HG03460 (cell line): ENCODE results near the gene HES2.
"Not testable (repeated sequence)": the region's sequence is repeated elsewhere in the genome, so short reads cannot be mapped to it uniquely, and the experiment has no call there.

ENCODE experiments used
- ATAC-seq: cut with Tn5 transposase; IDR thresholded peaks from one replicate; pipeline ENCODE4 v1.9.1; 2021; ENCODE audit not compliant: unreplicated experiment

Gene HES2

DNA sequence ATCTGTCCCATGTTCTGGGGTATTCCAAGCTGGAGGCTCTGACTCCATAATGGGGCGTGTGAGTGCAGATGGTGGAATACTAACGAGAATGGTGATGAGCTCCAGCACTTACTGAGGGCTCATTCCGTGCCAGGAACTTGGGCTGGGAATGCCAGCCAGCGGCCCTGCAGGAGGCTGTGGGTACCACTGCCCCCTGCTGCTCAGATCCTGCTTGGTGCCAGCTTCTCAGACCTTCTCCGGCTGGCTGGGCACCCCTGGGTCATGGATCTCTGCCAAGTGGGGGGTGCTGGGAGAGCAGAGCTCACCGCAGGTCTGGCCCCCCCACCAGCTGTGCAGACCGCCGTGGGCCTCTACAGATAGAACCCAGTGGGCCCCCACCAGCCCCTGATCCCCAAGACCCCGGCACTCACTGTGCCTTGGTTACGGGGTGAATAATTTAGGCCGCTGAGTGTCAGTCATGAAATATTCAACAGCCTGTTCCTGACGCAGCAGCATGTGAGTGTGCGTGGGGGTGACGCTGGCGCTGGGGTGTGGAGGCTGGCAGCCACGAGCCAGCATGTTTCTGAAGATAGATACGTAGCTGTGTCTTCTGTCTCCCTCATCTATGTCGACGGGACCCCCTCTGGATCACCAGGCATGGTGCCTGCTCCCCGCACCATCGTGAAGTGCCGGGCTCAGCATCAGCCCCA is 17.4 kb upstream of the HES2 start:
- not testable (repeated sequence) for ATAC-seq

DNA sequence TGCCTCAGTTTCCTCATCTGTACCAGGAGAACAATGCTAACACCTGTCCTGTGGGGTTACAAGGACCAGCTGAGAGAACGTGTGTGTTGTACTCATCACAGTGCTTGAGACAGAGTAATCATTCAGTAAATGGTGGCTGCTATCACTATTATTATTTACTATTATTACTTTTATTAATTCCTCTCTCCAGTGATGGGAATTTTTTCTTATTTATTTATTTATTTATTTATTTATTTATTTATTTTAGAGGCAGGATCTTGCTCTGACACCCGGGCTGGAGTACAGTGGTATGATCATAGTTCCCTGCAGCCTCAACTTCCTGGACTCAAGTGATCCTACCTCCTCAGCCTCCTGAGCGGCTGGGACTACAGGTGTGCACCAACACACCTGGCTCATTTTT is 16.6 kb upstream of the HES2 start:
- ATAC-seq, result not testable (repeated sequence)

DNA sequence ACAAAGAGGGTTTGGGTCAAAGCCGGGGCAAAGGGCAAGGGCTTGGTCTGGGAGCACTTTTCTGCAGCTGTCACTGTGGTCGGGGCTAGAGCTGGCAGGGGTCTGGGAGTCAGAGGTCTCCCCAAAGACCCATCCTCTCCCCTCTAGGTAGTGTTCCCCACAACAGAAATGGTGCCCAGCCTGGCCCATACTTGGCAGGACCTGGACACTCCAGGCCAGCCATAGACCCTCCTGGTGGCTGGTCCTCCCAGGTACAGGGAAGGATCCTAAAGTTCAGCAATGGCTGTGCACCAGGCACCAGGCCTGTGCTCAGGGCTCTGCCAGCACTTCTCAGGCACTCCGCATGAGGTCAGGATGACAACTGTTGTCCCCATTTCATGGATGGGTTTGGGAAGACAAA is 15.8 kb upstream of the HES2 start:
- ATAC-seq, result no peak

DNA sequence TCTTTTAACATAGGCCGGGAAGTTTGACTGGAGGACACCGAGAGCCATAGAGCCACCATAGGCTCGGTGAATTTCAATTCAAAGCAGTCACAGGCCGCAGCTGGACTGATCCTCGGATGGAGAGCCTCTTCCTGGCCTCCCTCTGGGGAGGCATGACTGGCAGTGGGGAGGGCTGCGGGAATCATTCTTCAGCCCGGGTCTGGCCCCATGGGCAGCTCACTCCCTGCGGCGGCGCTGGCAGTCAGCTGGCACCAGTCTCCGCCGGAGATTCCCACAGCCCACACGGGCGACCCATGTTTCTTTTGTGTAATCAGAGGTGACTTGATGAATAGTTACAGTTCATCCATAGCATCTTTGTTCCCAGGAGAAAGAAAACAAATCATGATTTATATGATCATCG is 15.4 kb upstream of the HES2 start:
- no peak for ATAC-seq

DNA sequence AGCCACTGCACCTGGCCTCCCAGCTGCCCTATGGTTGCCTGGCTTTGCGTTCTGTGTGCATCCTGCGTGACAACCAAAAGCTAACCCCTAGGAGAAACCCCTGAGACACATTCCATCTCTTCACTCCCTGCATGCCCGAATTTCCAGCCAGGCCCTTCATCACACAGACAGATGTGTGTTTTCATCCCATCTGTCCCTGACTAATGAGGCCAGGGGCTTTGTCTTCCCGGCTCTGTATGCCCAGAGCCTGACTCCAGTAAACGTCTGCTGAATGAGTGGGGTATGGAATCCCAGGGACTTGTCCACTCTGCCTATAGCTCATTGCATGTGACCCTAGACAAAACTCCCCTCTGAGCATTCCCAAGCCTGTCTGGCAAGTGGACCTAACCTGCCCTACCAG is 14.5 kb upstream of the HES2 start:
- ATAC-seq, result no peak

DNA sequence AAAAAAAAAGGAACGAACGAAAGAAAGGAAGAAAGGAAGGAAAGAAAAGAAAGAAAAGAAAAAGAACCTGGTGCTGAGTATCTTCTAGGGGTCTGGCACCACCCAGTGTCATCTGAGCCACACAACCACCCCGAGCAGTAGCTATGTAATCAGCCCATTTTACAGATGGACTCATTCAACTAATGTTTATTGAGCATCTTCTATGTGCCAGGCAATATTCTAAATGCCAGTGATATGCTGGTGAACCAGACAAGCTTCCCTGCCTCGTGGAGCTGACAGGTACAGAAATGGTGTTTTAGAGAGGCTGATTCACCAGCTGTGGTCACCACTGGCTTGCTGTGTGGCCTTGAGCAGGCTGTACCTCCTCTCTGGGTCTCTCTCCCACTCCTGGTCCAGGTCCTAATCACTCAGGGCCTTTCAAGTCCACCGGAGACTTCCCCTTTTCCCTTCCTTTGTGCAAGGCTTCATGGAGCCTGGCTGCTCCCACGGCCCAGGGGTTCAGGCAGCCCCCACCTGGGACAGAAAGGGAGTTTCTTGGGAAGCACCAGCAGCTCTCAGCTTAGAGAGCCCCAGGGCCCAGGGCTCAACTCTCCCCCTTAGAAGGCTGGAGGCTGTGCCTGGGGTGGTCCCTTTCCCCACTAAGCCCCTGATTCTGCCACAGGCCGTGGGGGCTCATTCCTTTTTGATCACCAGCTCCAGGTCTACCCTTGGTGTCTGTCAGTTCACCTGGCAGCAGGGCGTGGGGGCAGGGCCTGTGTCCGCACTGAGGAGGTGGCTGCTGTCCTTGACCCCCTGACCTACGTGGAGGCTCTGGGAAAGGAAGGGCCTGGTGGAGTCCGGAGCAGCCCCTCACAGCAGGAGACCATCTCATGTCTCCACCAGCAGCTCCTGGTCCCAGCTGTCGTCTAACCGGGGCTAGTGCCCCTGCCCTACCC is 12.2 kb upstream of the HES2 start:
- ATAC-seq, result not testable (repeated sequence)

DNA sequence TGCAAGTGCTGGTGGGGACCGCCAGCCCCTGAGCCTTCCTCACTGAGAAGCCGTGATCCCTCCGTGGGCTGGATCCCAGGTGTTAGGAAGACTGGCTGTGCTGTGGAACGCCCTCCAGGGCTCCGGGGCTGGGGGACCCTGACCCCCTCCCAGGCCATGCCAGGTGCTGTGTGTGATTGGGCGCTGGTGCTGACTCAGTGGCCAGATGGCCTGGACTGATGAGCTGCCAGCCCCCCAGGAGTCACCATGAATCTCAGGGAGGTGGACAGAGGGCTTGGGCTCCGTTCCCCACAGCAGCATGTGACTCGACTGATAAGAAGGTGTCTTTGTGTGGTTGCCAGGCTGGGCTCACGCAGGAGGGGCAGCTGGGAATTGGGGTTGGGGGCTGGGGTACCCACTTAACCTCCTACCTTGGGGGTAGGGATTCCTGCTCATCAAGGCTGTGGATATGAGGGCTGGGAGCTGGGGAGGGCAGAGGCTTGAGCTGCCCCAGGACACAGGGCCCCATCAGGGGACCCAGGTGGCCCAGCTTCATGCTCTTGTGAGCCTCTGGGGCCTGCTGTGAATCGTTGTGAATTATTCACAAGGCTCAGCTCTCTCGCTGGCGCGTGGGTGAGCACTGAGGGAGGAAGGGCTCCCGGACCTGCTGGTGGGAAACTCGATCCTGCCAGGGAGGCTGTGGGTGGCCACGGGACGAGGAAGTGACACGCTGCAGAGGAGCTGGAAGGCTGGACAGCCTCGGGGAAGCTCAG is 10.1 kb upstream of the HES2 start:
- not testable (repeated sequence) for ATAC-seq

DNA sequence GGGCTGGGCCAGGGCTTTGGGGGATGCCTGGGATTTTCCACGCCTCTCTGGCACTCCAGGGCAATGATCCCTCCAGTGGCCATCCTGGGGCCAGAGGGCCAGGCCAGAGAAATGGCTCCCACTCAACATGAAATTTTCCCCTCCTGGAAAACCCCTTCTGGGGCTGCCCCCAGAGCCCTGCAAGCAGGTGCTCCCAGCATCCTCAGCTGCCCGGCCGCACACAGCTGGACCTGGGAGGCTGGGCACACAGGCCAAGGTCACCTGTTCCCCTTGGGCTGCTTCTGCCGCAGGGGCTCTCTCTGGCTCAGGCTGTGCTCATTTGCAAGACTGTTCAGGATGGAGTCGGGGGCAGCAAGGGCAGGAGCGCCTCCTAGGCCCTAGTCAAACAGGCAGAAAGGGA is 8.7 kb upstream of the HES2 start:
- ATAC-seq, result not testable (repeated sequence)

DNA sequence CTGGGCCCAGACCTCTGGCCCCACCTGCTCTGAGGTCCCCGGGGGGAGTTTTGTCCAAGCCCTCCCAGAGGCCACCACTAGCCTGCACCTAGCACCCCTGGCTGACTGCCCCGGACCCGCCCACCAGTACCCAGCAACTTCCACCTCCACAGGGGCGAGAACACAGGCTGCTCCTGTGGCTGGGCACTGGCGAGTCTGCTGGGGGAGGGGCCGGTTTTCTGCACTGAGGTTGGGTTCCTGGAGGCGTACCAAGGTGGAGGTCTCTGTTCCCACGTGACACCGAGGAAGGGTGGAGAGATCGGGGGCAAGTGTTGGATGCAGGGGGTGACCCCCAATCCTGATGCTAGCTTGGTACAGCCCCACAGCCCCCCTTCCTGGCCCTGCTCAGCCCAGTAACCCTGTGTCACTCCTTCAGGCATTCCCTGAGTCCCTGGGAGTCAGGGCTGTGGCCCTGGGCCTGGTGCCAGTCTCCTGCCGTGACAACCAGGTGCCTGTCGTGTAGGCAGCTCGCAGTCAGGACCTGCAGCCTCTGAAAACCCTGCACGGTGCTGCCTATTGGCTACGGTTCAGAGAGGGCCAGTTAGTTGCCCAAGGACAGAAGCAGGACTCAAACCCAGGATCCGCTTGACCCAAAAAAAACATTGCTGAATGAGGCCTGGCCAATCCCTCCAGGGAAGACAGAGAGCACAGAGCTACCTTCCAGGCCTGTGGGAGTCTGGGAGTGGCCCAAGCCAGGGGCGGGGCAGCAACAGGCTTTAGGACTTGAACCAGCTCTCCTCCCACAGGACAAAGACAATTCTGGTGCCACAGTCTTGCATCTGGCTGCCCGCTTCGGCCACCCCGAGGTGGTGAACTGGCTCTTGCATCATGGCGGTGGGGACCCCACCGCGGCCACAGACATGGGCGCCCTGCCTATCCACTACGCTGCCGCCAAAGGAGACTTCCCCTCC is 8.0 kb upstream of the HES2 start:
- no peak for ATAC-seq

DNA sequence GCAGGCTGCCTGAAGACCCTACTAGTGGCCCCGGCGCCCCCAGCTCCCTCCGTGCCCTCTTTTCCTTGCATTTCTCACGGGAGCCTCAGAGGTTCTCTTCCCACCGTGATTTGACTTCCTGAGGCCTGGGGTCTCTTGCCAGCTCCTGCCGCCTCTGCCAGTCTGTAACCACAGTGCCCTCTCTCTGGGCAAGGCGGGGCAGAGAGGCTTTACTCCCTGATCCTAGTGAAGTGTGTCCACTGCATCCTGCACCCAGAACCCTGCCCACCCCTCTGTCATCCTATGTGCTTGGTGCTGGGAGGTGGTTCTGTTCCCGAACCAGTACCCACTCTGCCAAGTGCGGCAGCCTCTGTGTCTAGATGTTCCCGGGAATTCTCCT is 7.2 kb upstream of the HES2 start:
- ATAC-seq, result no peak

DNA sequence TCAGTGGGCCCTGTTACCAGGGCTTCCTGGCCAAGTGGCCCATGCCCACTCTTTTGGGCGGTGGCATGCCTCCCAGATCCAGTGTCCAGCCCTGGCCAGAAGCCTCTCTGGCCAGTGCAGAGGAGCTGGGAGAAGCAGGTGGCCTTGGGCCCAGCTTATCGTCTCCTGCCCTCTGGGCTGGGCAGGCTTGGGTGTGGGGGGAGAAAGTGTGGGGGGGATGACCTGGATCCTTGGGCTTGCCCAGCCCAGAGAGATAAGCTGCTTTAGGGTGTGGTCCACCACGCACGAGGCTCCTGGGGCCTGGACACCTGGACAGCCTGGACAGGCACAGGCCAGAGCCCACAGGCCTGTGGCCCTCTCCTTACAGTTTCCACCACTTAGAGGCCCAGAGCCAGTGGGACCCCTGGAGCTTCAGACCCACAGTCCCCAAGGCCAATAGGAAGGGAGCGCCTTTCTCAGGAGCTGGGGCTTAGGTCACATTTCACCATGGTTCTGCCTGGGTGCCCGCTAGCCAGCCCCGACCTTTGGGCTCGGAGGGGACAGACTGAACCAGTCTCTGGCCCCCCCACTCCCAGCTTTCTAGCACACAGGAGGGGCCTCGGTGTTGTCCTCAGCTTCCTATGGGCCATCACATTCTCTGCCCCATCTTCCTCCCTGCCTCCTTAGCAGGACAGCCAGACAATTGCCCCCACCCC is 6.7 kb upstream of the HES2 start:
- ATAC-seq, result no peak

DNA sequence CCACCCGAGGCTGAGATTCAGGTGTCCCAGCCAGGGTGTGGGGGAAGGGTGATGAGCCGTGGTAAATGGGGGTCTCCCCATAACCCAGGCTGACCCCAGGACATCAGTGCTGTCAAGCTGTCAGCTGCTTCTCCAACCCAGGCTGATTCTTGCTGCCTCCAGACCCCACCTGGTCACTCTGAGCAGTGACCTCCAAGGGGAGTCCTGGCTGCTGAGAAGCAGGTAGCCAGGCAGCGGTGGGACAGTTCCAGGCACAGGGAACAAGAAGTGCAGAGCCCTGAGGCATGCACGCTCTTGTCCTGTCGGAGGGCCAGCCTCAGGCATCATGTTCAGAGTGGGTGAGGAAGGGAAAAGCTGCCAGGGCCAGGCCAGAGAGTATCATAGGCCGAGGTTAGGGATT is 5.9 kb upstream of the HES2 start:
- no peak for ATAC-seq

DNA sequence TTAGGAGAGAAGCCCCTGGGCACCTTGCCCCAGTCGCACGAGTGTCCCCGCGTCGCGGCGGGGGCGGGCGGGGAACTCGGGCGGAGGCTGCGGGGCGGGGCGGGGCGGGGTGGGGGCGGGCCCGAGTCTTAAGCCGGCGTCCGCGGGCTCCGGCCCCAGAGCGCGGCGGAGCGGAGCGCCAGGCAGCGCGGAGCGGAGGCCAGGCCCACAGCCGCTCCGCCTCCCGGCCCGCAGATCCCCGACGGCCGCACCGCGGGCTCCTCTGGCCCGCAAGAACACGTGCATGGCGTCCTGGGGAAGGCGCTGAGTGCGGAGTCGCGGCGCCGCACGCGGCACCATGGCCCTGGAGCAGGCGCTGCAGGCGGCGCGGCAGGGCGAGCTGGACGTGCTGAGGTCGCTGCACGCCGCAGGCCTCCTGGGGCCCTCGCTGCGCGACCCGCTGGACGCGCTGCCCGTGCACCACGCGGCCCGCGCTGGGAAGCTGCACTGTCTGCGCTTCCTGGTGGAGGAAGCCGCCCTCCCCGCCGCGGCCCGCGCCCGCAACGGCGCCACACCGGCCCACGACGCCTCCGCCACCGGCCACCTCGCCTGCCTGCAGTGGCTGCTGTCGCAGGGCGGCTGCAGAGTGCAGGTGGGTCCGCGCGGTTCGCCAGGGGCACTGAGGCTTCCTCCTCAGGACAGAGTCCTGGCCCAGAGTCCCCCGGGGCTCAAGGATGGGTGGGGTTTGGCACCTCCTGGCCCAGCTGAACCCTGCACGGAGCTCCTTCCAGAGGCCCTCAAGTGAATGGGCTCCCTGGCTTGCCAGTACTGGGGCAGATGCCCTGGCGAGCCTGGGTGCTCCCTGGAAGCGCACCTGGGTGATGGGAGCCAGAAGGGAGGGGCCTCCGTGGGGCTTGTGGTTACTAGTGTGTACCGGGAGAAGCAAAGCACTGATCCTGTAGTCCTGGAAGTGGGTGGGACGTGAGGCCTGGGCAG is 5.2 kb upstream of the HES2 start, which contains the start of gene ESPN:
Gene ESPN (plus strand): TSS at position 158 of the 975 bp plus-strand sequence. CDS start 180 bp downstream, at position 338.
- no peak for ATAC-seq

DNA sequence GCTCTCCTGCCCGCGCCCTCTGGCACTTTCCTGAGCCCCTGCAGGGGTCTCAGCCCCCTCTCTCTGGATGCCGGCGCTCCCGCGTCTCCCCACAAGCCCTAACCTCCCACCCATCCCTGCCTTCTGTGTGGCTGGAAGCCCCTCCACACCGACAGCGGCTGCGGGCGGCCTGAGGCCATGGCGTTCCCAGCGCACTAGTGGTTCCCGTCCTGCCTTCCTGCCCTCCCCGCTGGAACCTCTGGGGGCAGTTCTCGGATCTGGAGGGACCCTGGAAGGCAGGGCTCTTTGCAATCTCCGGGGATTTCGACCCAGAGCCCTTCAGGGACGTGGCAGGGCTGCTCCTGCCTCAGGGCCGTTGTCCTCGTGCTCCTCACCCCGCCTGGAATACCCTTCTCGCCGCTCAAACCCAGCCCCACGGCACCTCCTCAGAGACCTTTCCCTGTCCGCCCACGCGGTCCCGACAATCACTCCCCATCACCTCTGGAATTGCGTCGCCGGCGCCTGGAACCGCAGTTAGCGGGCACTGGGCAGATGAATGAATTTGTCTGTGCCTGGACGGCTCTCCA is 4.4 kb upstream of the HES2 start:
- no peak for ATAC-seq

DNA sequence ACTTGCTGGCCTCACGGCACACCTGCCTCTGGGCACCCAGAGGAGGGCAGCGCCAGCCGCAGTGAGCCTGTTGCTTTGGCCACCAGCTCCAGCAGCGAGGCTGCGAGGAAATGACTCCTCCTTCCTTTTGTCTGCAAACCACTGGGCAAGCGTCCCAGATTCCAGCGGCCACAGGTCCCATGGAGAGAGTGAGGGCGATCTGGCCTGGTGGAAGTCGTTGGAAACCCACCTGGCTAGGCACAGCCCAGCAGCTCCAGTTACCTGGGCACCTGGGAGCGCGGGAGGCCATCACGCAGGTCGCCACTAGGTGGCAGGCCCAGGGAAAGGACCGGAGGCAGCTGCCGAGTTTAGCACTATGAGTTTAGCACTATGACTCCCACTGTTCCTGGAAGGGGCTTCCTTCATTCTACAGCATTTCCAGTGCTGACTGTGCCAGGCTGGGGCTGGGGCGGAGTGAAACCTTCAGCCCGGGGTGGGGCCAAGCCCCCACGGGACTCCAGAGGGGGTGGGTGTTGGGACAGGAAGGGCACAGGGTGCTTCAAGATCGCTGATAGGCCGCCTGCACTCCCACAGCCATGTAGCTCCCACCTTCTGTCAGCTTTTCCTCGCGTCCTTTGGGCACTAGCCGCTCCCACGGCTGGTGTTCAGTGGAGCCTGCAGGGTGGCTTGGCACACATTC is 3.7 kb upstream of the HES2 start:
- ATAC-seq, result no peak

DNA sequence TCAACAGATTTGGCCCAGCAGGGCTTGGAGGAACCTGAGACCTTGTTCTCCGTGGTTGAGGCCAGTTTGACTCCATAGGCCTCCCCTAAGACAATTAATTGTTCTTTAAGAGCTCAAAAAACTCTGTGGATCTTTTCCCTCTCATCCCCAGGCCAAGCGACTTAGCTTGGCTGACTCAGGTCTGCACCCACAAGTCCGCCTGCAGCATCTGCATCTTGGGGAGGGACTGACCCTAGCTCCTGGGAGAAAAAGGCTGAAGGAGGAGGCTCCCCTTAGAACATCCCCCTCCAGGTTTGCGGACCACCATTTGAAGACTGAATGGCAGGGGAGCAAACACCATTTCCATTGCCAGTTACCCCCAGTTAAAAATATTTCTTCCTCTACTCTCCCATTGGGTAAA is 1.5 kb upstream of the HES2 start:
- ATAC-seq, result no peak

DNA sequence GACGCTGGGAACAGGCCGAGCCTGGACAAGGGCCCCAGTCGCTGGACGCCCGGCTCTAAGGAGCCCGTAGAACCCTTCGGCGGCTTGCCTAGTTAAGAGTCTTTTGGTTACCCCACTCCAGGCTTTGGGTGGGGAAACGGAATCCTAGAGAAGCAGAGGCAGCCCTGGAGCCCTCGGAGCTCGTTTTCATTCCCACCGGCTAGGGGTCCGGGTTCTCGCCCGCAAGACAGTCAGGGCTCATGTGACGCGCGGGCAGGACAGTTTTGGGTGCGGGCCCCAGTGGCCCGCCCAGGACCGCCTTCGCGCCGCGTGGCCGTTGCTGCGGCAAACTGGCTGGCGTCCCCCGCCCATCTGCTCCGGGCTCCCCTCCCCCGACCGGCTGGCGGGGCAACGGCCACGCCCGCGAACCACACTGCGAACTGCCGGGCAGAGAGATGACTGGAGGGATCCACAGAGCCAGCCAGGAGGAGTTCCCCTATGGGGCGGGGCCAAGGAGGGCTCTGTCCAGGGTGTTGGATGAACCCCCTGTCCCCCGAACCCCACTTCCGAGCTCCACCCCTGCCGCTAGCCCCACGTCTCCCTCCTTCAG is 829 bp upstream of the HES2 start:
- ATAC-seq, result no peak
